ENCODE results near the gene TM7SF3.
"Not testable (repeated sequence)": the region's sequence is repeated elsewhere in the genome, so short reads cannot be mapped to it uniquely, and the experiment has no call there.

Gene TM7SF3

GRCh38 chr12:27031531-27031930 is 17.3 kb upstream of the TM7SF3 start:
- no peak for TF ChIP-seq CTCF (IDR thresholded peaks at IDR 0.05; ENCODE audit: low read depth, low read length)
- in situ Hi-C loops (cut with HindIII; ENCODE audit: low sequenced_read_pairs): no loop called here
- DNase-seq (ENCODE audit: low read depth, low spot score): no peak
- no peak overlapping the region for H3K4me3 ChIP-seq (ENCODE audit: low read depth, low read length)

- TF ChIP-seq CTCF (IDR thresholded peaks at IDR 0.05; ENCODE audit: low read depth, low read length): no peak
- DNase-seq (ENCODE audit: low read depth, low spot score): no peak
- H3K4me3 ChIP-seq (ENCODE audit: low read depth, low read length): no peak overlapping the region
Observed at GRCh38 chr12:27026257-27026656, 12.1 kb upstream of the TM7SF3 start.

GRCh38 chr12:27025116-27025515 is 10.9 kb upstream of the TM7SF3 start:
- H3K4me3 ChIP-seq (ENCODE audit: low read depth, low read length): no peak overlapping the region
- TF ChIP-seq CTCF (IDR thresholded peaks at IDR 0.05; ENCODE audit: low read depth, low read length): no peak
- in situ Hi-C loops (cut with HindIII; ENCODE audit: low sequenced_read_pairs): no loop called here
- DNase-seq (ENCODE audit: low read depth, low spot score): no peak

More at GRCh38 chr12:27026257-27026656, 12.1 kb upstream of the TM7SF3 start:
- in situ Hi-C loops (cut with HindIII; ENCODE audit: low sequenced_read_pairs): no loop called here

- DNase-seq (ENCODE audit: low read depth, low spot score): no peak
- in situ Hi-C loops (cut with HindIII; ENCODE audit: low sequenced_read_pairs): no loop called here
- no peak overlapping the region for H3K4me3 ChIP-seq (ENCODE audit: low read depth, low read length)
- no peak for TF ChIP-seq CTCF (IDR thresholded peaks at IDR 0.05; ENCODE audit: low read depth, low read length)
Observed at GRCh38 chr12:27024291-27024690, 10.1 kb upstream of the TM7SF3 start.

- no peak for TF ChIP-seq CTCF (IDR thresholded peaks at IDR 0.05; ENCODE audit: low read depth, low read length)
- in situ Hi-C loops (cut with HindIII; ENCODE audit: low sequenced_read_pairs): no loop called here
- no peak for DNase-seq (ENCODE audit: low read depth, low spot score)
- no peak overlapping the region for H3K4me3 ChIP-seq (ENCODE audit: low read depth, low read length)
Observed at GRCh38 chr12:27020761-27021160, 6.6 kb upstream of the TM7SF3 start.

- in situ Hi-C loops (cut with HindIII; ENCODE audit: low sequenced_read_pairs): no loop called here
- no peak for TF ChIP-seq CTCF (IDR thresholded peaks at IDR 0.05; ENCODE audit: low read depth, low read length)
- H3K4me3 ChIP-seq (ENCODE audit: low read depth, low read length): no peak overlapping the region
- DNase-seq (ENCODE audit: low read depth, low spot score): no peak
Observed at GRCh38 chr12:27018037-27018436, 3.9 kb upstream of the TM7SF3 start.

GRCh38 chr12:27017163-27017823 is 3.1 kb upstream of the TM7SF3 start:
- DNase-seq (ENCODE audit: low read depth, low spot score); H3K4me3 ChIP-seq (ENCODE audit: low read depth, low read length); in situ Hi-C loops (cut with HindIII; ENCODE audit: low sequenced_read_pairs): not testable (repeated sequence)
